H1 (cell line): ENCODE results near the gene PC. TPM values are rescaled to one million over a fixed set of nuclear protein-coding genes. Genes with fewer than 3 reads are reported as not detected.
A peak's percentile ranks its signal among the peaks of the same experiment; 100 is the strongest.

Experiments
- ASH2L ChIP-seq: fragments of 200-600, 300-600 bp; sonication (generic); IDR thresholded peaks from one replicate; pipeline ENCODE4 v1.7.1; 2017; ENCODE audit warnings: low read length
- BACH1 ChIP-seq: IDR thresholded peaks from 2 replicates; pipeline ENCODE4 v1.6.1; 2012; ENCODE audit warnings: low read length, improper control_type of control experiment
- BCL11A ChIP-seq, 2 experiments: IDR thresholded peaks; one replicate each; pipeline ENCODE4 v1.6.1; 2011; ENCODE audit warnings: low read depth in 2 of 2, low read length in 2 of 2, mild to moderate bottlenecking in 2 of 2
- CBX5 ChIP-seq: fragments of 300-800, 300-1000 bp; sonication (generic); IDR thresholded peaks from 2 replicates; pipeline ENCODE4 v1.7.1; 2016; ENCODE audit warnings: antibody characterized with exemption, low read length, low read depth
- CEBPB ChIP-seq: IDR thresholded peaks from 2 replicates; pipeline ENCODE4 v1.6.1; 2012; ENCODE audit warnings: low read depth, low read length
- CHD2 ChIP-seq: IDR thresholded peaks from 2 replicates; pipeline ENCODE4 v1.6.1; 2012; ENCODE audit warnings: low read length, improper control_type of control experiment
- CTBP2 ChIP-seq: IDR thresholded peaks from 2 replicates; pipeline ENCODE4 v1.7.0; 2011; ENCODE audit warnings: borderline replicate concordance, mild to moderate bottlenecking, moderate library complexity, mixed read lengths, low read length; ENCODE audit not compliant: insufficient read depth, insufficient read length
- CTCF ChIP-seq, 3 experiments: IDR thresholded peaks; 1 replicate in 2 of 3; 2 replicates in 1 of 3; pipeline versions ENCODE4 v1.5.1 to v1.6.1; 2011; ENCODE audit warnings: low read length in 3 of 3, mild to moderate bottlenecking in 3 of 3, inconsistent platforms in 2 of 3, low read depth in 1 of 3, moderate library complexity in 1 of 3; ENCODE audit not compliant: insufficient read depth in 1 of 3; ENCODE audit errors: control extremely low read depth in 1 of 3
- EZH2 ChIP-seq: fragments of 200-600 bp; sonication (generic); IDR thresholded peaks from 2 replicates; pipeline ENCODE4 v1.7.1; 2012; ENCODE audit warnings: low read depth, mild to moderate bottlenecking, moderate library complexity, low read length, inconsistent platforms; ENCODE audit not compliant: severe bottlenecking
- FOSL1 ChIP-seq: IDR thresholded peaks from 2 replicates; pipeline ENCODE4 v1.6.1; 2011; ENCODE audit warnings: mild to moderate bottlenecking, low read depth, low read length, moderate library complexity; ENCODE audit not compliant: insufficient read depth
- GABPA ChIP-seq: IDR thresholded peaks from 2 replicates; pipeline ENCODE4 v1.6.1; 2011; ENCODE audit warnings: mild to moderate bottlenecking, low read length, moderate library complexity, borderline replicate concordance; ENCODE audit not compliant: insufficient read depth
- HDAC2 ChIP-seq, 2 experiments: fragments of 300-600 bp in 1 of 2; sonication (generic) in 1 of 2; IDR thresholded peaks; 2 replicates each; pipeline ENCODE4 v1.6.1; 2011 to 2012; ENCODE audit warnings: low read depth in 2 of 2, low read length in 2 of 2, mild to moderate bottlenecking in 2 of 2, moderate library complexity in 2 of 2, borderline replicate concordance in 1 of 2, inconsistent platforms in 1 of 2
- KDM1A ChIP-seq: fragments of 200-600, 300-600 bp; sonication (generic); IDR thresholded peaks from 2 replicates; pipeline ENCODE4 v1.7.1; 2016; ENCODE audit warnings: mild to moderate bottlenecking, low read length, borderline replicate concordance
- KDM4A ChIP-seq: IDR thresholded peaks from one replicate; pipeline ENCODE4 v1.7.1; 2012; ENCODE audit warnings: low read depth, mild to moderate bottlenecking, moderate library complexity, low read length, inconsistent platforms; ENCODE audit not compliant: severe bottlenecking
- KDM5A ChIP-seq: fragments of 200-600 bp; IDR thresholded peaks from 2 replicates; pipeline ENCODE4 v1.7.1; 2012; ENCODE audit warnings: mild to moderate bottlenecking, low read length, inconsistent platforms, mixed read lengths
- POLR2A ChIP-seq, 2 experiments: IDR thresholded peaks; 1 replicate in 1 of 2; 2 replicates in 1 of 2; pipeline ENCODE4 v1.6.1; 2011; ENCODE audit warnings: low read depth in 2 of 2, low read length in 2 of 2, mild to moderate bottlenecking in 2 of 2; ENCODE audit errors: control extremely low read depth in 1 of 2
- POLR2AphosphoS5 ChIP-seq: IDR thresholded peaks from 2 replicates; pipeline ENCODE4 v1.6.1; 2011; ENCODE audit warnings: low read depth, low read length
- SIX5 ChIP-seq: IDR thresholded peaks from 2 replicates; pipeline ENCODE4 v1.6.1; 2011; ENCODE audit warnings: mild to moderate bottlenecking, low read depth, low read length
- SP1 ChIP-seq: IDR thresholded peaks from 2 replicates; pipeline ENCODE4 v1.6.1; 2011; ENCODE audit warnings: low read depth, low read length
- SRF ChIP-seq: IDR thresholded peaks from 2 replicates; pipeline ENCODE4 v1.6.1; 2011; ENCODE audit warnings: mild to moderate bottlenecking, low read depth, low read length, moderate library complexity
- polyA plus RNA-seq, 7 experiments: library from polyadenylated mRNA; depleted of rRNA in 3 of 7; stranded (reverse) in 5 of 7; unstranded in 2 of 7; fragments of >200 nt in 5 of 7; fragments of 200-250 nt in 2 of 7; gene quantifications; 1 replicate in 5 of 7; 2 replicates in 1 of 7; 4 replicates in 1 of 7; pipeline versions ENCODE4 v1.2.1 to v1.2.3, GENCODE V29; 2011 to 2013; ENCODE audit warnings: missing spikeins in 2 of 7, mixed read lengths in 2 of 7
- total RNA-seq: library from RNA; stranded (reverse); fragmentation: NEBNext Ultra II Directional; extraction: Animal tissue kit (Norgen Biotek cat#: 25700); gene quantifications from 2 replicates; pipeline ENCODE4 v1.2.1, GENCODE V29; 2021
- TF ChIP-seq, protein P1 (sequence below): IDR thresholded peaks from 2 replicates; pipeline ENCODE4 v1.6.1; 2011; ENCODE audit warnings: low read length, improper control_type of control experiment

Gene PC
- total and polyA plus RNA-seq, 2 of the 8 experiments (the other 6 are each of a cell fraction or from before 2014, with no cell fraction given), result 11.5 to 27.5 TPM

DNA sequence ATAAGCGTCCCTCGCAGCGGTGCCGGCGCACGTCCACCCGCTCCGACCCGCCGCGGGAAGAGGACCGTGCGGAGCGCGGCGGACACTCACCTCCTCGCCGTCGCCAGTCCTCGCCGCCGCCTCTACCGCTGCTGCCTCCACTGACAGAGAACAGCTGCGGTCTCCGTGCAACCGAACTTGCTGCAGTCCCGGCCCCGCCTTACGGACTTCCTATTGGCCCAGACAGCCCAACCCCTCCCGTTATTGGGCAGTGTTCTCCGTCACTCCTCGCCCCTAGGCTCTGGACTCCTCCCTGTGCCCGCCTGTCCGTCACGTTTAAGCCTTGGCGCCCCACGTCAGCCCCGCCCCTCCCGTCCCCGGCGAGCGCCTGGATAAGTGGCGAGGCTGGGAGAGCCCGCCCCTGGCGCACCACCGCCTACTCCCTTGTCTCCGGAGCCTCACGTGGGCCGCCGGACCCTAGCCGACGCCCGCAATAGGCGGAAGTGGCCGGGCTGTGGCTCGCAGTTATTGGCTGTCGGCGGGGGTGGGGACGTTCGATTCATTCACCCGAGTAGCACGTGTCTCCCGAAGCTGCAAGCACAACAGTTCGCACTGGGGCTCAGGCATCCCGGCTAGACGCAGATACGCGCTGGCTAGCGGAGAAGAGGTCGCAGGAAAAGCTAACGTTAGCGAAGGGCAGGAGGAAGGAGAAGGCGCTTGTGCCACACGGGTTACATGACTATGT is at the start of gene PC (continued):
- TF ChIP-seq CTCF (IDR thresholded peaks at IDR 0.05; ENCODE audit: control extremely low read depth in 1 of 3, insufficient read depth in 1 of 3, low read depth in 1 of 3, low read length in 3 of 3) (0 out of 4 replicates have a peak, but pooled peaks of 1 of the 3 experiments have one; percentile 1), BCL11A (IDR thresholded peaks at IDR 0.05; ENCODE audit: low read depth in 2 of 2, low read length in 2 of 2) (no peak), CBX5 (no peak), ASH2L (peak; percentile 75), SIX5 (no peak), KDM1A (no peak), CTBP2 (no peak), POLR2AphosphoS5 (peak; percentile 79), POLR2A (IDR thresholded peaks at IDR 0.05; ENCODE audit: control extremely low read depth in 1 of 2, low read depth in 2 of 2, low read length in 2 of 2) (peak in 1 of 2 experiments; percentile 56; a peak in 2 of 3 replicates), FOSL1 (no peak), EZH2 (no peak), HDAC2 (IDR thresholded peaks at IDR 0.05; ENCODE audit: borderline replicate concordance in 1 of 2, low read depth in 2 of 2, low read length in 2 of 2) (peak; percentile 41 to 96; a peak in 2 of 4 replicates), GABPA (no peak; the same call in 1 of the 2 replicates), KDM5A (no peak), KDM4A (peak; percentile 89), SRF (no peak), CEBPB (no peak), CHD2 (peak; percentile 82), SP1 (peak; percentile 96), BACH1 (no peak)
- TF ChIP-seq, protein P1, sequence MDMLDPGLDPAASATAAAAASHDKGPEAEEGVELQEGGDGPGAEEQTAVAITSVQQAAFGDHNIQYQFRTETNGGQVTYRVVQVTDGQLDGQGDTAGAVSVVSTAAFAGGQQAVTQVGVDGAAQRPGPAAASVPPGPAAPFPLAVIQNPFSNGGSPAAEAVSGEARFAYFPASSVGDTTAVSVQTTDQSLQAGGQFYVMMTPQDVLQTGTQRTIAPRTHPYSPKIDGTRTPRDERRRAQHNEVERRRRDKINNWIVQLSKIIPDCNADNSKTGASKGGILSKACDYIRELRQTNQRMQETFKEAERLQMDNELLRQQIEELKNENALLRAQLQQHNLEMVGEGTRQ, result peak; percentile 90
